ENCODE data around the gene ROBO1.

ROBO1 gene

GRCh38 chr3:79148786-79149185 is 619.0 kb downstream of the ROBO1 start:
- no peak for DNase-seq

GRCh38 chr3:79146024-79146423 is 621.8 kb downstream of the ROBO1 start:
- DNase-seq, result no peak

GRCh38 chr3:79140708-79141107 is 627.1 kb downstream of the ROBO1 start:
- no peak for DNase-seq

- no peak for DNase-seq
Observed at GRCh38 chr3:79139395-79140068, 628.3 kb downstream of the ROBO1 start.

- DNase-seq, result no peak
Observed at GRCh38 chr3:79125313-79125984, 642.3 kb downstream of the ROBO1 start.

- DNase-seq, result no peak
Observed at GRCh38 chr3:79115458-79115857, 652.3 kb downstream of the ROBO1 start.

GRCh38 chr3:79113876-79114275 is 653.9 kb downstream of the ROBO1 start:
- DNase-seq, result no peak

GRCh38 chr3:79111375-79112052 is 656.3 kb downstream of the ROBO1 start:
- no peak for DNase-seq

GRCh38 chr3:79109754-79110153 is 658.0 kb downstream of the ROBO1 start:
- no peak for DNase-seq

- DNase-seq, result no peak
Observed at GRCh38 chr3:79103307-79103706, 664.5 kb downstream of the ROBO1 start.

- DNase-seq, result no peak
Observed at GRCh38 chr3:79097964-79098660, 669.7 kb downstream of the ROBO1 start.

GRCh38 chr3:79094654-79095053 is 673.1 kb downstream of the ROBO1 start:
- no peak for DNase-seq

- no peak for DNase-seq
Observed at GRCh38 chr3:79086514-79086913, 681.3 kb downstream of the ROBO1 start.

- DNase-seq, result no peak
Observed at GRCh38 chr3:79085171-79085570, 682.6 kb downstream of the ROBO1 start.

- no peak for DNase-seq
Observed at GRCh38 chr3:79081335-79081734, 686.5 kb downstream of the ROBO1 start.

- no peak for DNase-seq
Observed at GRCh38 chr3:79074558-79074957, 693.2 kb downstream of the ROBO1 start.

- no peak for DNase-seq
Observed at GRCh38 chr3:79067734-79068133, 700.1 kb downstream of the ROBO1 start.

- DNase-seq, result no peak
Observed at GRCh38 chr3:79066481-79066880, 701.3 kb downstream of the ROBO1 start.

GRCh38 chr3:79063624-79064023 is 704.2 kb downstream of the ROBO1 start:
- no peak for DNase-seq

- DNase-seq, result no peak
Observed at GRCh38 chr3:79057756-79058155, 710.0 kb downstream of the ROBO1 start.

- DNase-seq, result no peak
Observed at GRCh38 chr3:79056498-79056897, 711.3 kb downstream of the ROBO1 start.

GRCh38 chr3:79052054-79052681 is 715.6 kb downstream of the ROBO1 start:
- DNase-seq, result no peak

GRCh38 chr3:79047581-79047980 is 720.2 kb downstream of the ROBO1 start:
- DNase-seq, result no peak

All from cerebellar nuclear complex (tissue), 1 donor.